ENCODE measurements around the gene NLRP9. TPM values are rescaled to one million over a fixed set of nuclear protein-coding genes. Genes with fewer than 3 reads are reported as not detected.

The NLRP9 gene
- total RNA-seq, 3 donors from 2014 or later (not counting 1 experiment from before 2014, with no cell fraction given), result not detected

- H3K9me3 ChIP-seq (ENCODE audit: control insufficient read depth, insufficient read depth, low read length), result no peaks in the 10 kb centered on the region
- H3K27me3 ChIP-seq (ENCODE audit: control insufficient read depth, insufficient read depth, low read length), result no peaks in the 10 kb centered on the region
- peaks cover 46% of the 10 kb centered on the region for H3K4me1 ChIP-seq (ENCODE audit: control insufficient read depth, insufficient read depth, low read length)
- peaks cover 65% of the 10 kb centered on the region for H3K36me3 ChIP-seq (ENCODE audit: control insufficient read depth, insufficient read depth, low read length)
- H3K27ac Mint-ChIP-seq, result peak overlapping the region in 1 of 2 donors; percentile 78
- H3K27ac ChIP-seq (ENCODE audit: low read length), result no peak overlapping the region
- TF ChIP-seq, protein P1, sequence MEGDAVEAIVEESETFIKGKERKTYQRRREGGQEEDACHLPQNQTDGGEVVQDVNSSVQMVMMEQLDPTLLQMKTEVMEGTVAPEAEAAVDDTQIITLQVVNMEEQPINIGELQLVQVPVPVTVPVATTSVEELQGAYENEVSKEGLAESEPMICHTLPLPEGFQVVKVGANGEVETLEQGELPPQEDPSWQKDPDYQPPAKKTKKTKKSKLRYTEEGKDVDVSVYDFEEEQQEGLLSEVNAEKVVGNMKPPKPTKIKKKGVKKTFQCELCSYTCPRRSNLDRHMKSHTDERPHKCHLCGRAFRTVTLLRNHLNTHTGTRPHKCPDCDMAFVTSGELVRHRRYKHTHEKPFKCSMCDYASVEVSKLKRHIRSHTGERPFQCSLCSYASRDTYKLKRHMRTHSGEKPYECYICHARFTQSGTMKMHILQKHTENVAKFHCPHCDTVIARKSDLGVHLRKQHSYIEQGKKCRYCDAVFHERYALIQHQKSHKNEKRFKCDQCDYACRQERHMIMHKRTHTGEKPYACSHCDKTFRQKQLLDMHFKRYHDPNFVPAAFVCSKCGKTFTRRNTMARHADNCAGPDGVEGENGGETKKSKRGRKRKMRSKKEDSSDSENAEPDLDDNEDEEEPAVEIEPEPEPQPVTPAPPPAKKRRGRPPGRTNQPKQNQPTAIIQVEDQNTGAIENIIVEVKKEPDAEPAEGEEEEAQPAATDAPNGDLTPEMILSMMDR (IDR thresholded peaks at IDR 0.05), result no peak
- no peaks in the 10 kb centered on the region for H3K27me3 Mint-ChIP-seq (ENCODE audit: low read depth in 2 of 2)
- ATAC-seq (no peak), DNase-seq (no peak)
- intact Hi-C loops (cut with micrococcal nuclease), result no loop called here
- peaks cover 8% of the 10 kb centered on the region for H3K36me3 Mint-ChIP-seq
- H3K4me1 Mint-ChIP-seq, result peaks cover 37 to 71% of the 10 kb centered on the region in 2 donors
- WGBS (ENCODE audit: insufficient coverage), result 95% methylated on average over 16 of the region's 16 CpGs
- no peak overlapping the region for H3K4me3 Mint-ChIP-seq
- no peaks in the 10 kb centered on the region for H3K9me3 Mint-ChIP-seq
- no peak overlapping the region for H3K4me3 ChIP-seq (ENCODE audit: low read length)
Observed at GRCh38 chr19:55660991-55661390, 77.2 kb downstream of the NLRP9 start.

DNA sequence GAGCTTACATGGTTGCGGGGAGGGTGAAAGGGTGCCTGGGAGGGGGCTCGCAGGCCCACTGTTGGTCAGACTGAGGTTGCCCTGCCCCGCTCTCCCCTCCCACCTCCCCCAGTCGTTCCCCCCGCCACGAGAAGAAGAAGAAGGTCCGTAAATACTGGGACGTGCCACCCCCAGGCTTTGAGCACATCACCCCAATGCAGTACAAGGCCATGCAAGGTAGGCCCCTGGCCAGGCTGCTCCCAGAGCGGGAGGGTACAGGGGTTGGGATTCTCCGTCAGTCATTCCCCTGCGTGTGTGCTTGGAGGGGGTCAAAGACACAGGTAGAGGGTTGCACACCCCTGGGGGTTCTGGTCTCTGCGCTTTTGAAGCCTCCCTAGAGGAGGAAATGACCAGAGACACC lies 77.8 kb downstream of the NLRP9 start:
- H3K9me3 Mint-ChIP-seq, result no peaks in the 10 kb centered on the region
- no peak overlapping the region for H3K4me3 Mint-ChIP-seq
- no peak for DNase-seq
- no peaks in the 10 kb centered on the region for H3K27me3 Mint-ChIP-seq (ENCODE audit: low read depth in 2 of 2)
- Histone ChIP-seq H3K27me3 (ENCODE audit: control insufficient read depth, insufficient read depth, low read length) (no peaks in the 10 kb centered on the region), H3K36me3 (ENCODE audit: control insufficient read depth, insufficient read depth, low read length) (peaks cover 61% of the 10 kb centered on the region), H3K4me1 (ENCODE audit: control insufficient read depth, insufficient read depth, low read length) (peaks cover 52% of the 10 kb centered on the region), H3K9me3 (ENCODE audit: control insufficient read depth, insufficient read depth, low read length) (no peaks in the 10 kb centered on the region), H3K27ac (ENCODE audit: low read length) (no peak overlapping the region), H3K4me3 (ENCODE audit: low read length) (no peak overlapping the region)
- intact Hi-C loops (cut with micrococcal nuclease), result no loop called here
- H3K4me1 Mint-ChIP-seq, result peaks cover 43 to 73% of the 10 kb centered on the region in 2 donors
- TF ChIP-seq, protein P1 (IDR thresholded peaks at IDR 0.05), result no peak
- peaks cover 8% of the 10 kb centered on the region for H3K36me3 Mint-ChIP-seq
- peak overlapping the region in 1 of 2 donors; percentile 78 for H3K27ac Mint-ChIP-seq
- no peak for ATAC-seq
- 94% methylated on average over 9 of the region's 12 CpGs for WGBS (ENCODE audit: insufficient coverage)

- DNase-seq, result no peak
- H3K9me3 Mint-ChIP-seq, result no peaks in the 10 kb centered on the region
- no peak for ATAC-seq
- H3K36me3 ChIP-seq (ENCODE audit: control insufficient read depth, insufficient read depth, low read length), result peaks cover 58% of the 10 kb centered on the region
- intact Hi-C loops (cut with micrococcal nuclease), result loop anchor here (10.0 kb wide), 2 partner anchors 655 to 1465 kb away; partner anchors contain the start of genes TSEN34 and ZSCAN5A
- peaks cover 52% of the 10 kb centered on the region for H3K4me1 ChIP-seq (ENCODE audit: control insufficient read depth, insufficient read depth, low read length)
- H3K27ac ChIP-seq (ENCODE audit: low read length), result no peak overlapping the region
- WGBS (ENCODE audit: insufficient coverage), result 96% methylated on average over 5 of the region's 9 CpGs
- H3K4me3 Mint-ChIP-seq, result peak overlapping the region; percentile 70
- H3K27me3 Mint-ChIP-seq (ENCODE audit: low read depth in 2 of 2), result no peaks in the 10 kb centered on the region
- H3K27ac Mint-ChIP-seq, result peak overlapping the region; percentile 64 to 78
- no peaks in the 10 kb centered on the region for H3K27me3 ChIP-seq (ENCODE audit: control insufficient read depth, insufficient read depth, low read length)
- H3K36me3 Mint-ChIP-seq, result peaks cover 8% of the 10 kb centered on the region
- H3K4me3 ChIP-seq (ENCODE audit: low read length), result no peak overlapping the region
- TF ChIP-seq, protein P1 (IDR thresholded peaks at IDR 0.05), result no peak
- H3K9me3 ChIP-seq (ENCODE audit: control insufficient read depth, insufficient read depth, low read length), result no peaks in the 10 kb centered on the region
- H3K4me1 Mint-ChIP-seq, result peaks cover 46 to 73% of the 10 kb centered on the region in 2 donors
Observed at GRCh38 chr19:55659822-55660221, 78.4 kb downstream of the NLRP9 start.

Data from natural killer cell (primary cell).